ENCODE data around the gene MAGEE1.

The MAGEE1 gene

GRCh38 chrX:76454456-76454927, 27.0 kb downstream of the MAGEE1 start:
- H3K4me1 ChIP-seq (ENCODE audit: insufficient read depth, low read length) = peaks cover 22% of the 10 kb centered on the region
- H3K9me3 ChIP-seq (ENCODE audit: insufficient read depth, low read depth, low read length) = no peaks in the 10 kb centered on the region
- H3K27ac ChIP-seq (ENCODE audit: low read depth, low read length) = peak overlapping the region; percentile 55
- 7% methylated on average over 2 of the region's 3 CpGs for WGBS
- H3K4me3 ChIP-seq (ENCODE audit: low read length) = no peak overlapping the region
- H3K9ac ChIP-seq (ENCODE audit: low read depth, low read length) = peak overlapping the region; percentile 50
- no peaks in the 10 kb centered on the region for H3K36me3 ChIP-seq (ENCODE audit: insufficient read depth, low read length)
- no peaks in the 10 kb centered on the region for H3K27me3 ChIP-seq (ENCODE audit: insufficient read depth, low read length)

- H3K27ac ChIP-seq (ENCODE audit: low read depth, low read length) = no peak overlapping the region
- H3K9ac ChIP-seq (ENCODE audit: low read depth, low read length) = no peak overlapping the region
- H3K4me1 ChIP-seq (ENCODE audit: insufficient read depth, low read length) = no peaks in the 10 kb centered on the region
- no peak overlapping the region for H3K4me3 ChIP-seq (ENCODE audit: low read length)
- H3K27me3 ChIP-seq (ENCODE audit: insufficient read depth, low read length) = no peaks in the 10 kb centered on the region
- no CpG with 5 or more reads among the region's 2 CpGs for WGBS
- H3K36me3 ChIP-seq (ENCODE audit: insufficient read depth, low read length) = no peaks in the 10 kb centered on the region
- no peaks in the 10 kb centered on the region for H3K9me3 ChIP-seq (ENCODE audit: insufficient read depth, low read depth, low read length)
Measured at GRCh38 chrX:76477353-76477752, 49.8 kb downstream of the MAGEE1 start.
